ENCODE data around the gene MYLIP.

MYLIP gene

DNA sequence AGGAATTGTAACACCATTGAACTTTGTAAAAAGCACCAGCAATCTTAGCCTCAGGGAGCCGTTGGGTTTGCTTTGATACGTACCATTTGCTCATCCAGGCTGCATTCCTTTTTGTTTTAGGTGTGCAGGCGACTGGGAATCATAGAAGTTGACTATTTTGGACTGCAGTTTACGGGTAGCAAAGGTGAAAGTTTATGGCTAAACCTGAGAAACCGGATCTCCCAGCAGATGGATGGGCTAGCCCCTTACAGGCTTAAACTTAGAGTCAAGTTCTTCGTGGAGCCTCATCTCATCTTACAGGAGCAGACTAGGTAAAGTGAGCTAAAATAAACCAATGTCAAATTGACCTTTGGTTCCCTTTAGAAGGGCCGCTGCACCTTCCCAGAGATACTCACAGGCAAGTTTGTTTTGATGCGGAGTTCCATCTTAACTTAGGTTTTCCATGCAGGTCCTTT is 1.6 kb downstream of the MYLIP start:
- no peak for DNase-seq (ENCODE audit: low read depth)
- H3K4me3 ChIP-seq (replicated peaks; ENCODE audit: low read depth, low read length) = peak overlapping the region; percentile 78
- TF ChIP-seq, protein P1, sequence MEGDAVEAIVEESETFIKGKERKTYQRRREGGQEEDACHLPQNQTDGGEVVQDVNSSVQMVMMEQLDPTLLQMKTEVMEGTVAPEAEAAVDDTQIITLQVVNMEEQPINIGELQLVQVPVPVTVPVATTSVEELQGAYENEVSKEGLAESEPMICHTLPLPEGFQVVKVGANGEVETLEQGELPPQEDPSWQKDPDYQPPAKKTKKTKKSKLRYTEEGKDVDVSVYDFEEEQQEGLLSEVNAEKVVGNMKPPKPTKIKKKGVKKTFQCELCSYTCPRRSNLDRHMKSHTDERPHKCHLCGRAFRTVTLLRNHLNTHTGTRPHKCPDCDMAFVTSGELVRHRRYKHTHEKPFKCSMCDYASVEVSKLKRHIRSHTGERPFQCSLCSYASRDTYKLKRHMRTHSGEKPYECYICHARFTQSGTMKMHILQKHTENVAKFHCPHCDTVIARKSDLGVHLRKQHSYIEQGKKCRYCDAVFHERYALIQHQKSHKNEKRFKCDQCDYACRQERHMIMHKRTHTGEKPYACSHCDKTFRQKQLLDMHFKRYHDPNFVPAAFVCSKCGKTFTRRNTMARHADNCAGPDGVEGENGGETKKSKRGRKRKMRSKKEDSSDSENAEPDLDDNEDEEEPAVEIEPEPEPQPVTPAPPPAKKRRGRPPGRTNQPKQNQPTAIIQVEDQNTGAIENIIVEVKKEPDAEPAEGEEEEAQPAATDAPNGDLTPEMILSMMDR (IDR thresholded peaks at IDR 0.05; ENCODE audit: low read length, missing control alignments) = no peak

DNA sequence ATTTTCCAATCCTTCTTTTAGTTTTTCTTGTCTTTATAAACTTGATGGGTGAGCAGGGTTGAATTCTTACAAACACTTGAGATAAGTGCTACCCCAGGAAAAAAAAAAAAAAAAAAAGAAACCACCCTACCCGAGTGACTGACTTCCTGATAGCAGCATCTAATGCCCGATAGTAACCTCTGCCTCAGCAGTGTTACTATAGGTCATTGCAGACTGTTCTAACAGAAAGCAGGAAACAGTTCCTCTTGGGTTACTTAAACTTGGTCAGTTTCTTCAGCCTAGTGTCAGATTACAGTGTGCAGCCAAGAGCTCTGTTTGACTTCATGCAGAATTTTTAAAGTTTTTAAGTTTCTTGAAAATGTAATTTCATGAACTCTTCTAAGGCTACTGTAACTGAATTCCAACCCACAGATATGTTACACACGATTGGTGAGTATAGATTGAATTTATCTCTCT is 2.1 kb downstream of the MYLIP start:
- TF ChIP-seq, protein P1 (IDR thresholded peaks at IDR 0.05; ENCODE audit: low read length, missing control alignments) = no peak
- peak; percentile 81 for DNase-seq (ENCODE audit: low read depth)
- H3K4me3 ChIP-seq (replicated peaks; ENCODE audit: low read depth, low read length) = peak overlapping the region; percentile 78

DNA sequence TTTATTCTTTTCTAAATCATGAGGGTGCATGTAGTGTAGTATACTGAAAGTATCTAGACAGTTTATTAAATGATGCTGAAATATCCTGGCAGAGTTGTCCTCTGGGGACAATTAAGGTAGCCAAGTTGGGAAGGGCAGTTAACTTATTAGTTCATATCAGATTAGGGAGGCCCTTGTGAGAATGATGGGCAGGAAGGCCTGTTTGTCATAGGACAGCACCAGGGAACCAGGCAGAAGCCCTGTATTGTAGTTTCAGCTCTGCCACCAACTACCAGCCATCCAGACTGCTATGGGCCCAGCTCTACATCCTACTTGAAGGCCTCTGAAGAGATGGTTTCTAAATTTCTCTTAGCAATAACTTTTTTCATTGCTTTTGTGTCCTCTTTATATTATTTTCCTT is 4.0 kb downstream of the MYLIP start:
- DNase-seq (ENCODE audit: low read depth) = no peak
- no peak overlapping the region for H3K4me3 ChIP-seq (replicated peaks; ENCODE audit: low read depth, low read length)
- TF ChIP-seq, protein P1 (IDR thresholded peaks at IDR 0.05; ENCODE audit: low read length, missing control alignments) = no peak

DNA sequence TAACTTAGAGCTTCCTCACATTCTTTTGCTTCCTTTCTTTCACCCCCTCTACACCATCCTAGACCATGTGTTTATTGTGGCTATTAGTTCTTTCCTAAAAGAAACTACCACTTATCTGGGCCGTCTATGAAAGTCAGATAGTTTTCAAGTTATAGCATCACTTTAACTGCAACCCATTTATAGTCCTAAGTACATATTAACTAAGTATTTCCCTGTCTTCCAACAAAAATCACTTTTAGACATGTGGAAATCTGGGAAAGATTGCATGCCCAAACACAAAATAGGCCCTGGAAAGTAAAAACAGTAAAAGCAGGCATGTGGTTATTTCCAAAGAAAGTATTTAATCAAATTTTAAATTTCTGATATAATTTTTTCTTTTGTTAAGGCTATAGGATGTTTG is 5.5 kb downstream of the MYLIP start:
- H3K4me3 ChIP-seq (replicated peaks; ENCODE audit: low read depth, low read length) = no peak overlapping the region
- TF ChIP-seq, protein P1 (IDR thresholded peaks at IDR 0.05; ENCODE audit: low read length, missing control alignments) = no peak
- no peak for DNase-seq (ENCODE audit: low read depth)

DNA sequence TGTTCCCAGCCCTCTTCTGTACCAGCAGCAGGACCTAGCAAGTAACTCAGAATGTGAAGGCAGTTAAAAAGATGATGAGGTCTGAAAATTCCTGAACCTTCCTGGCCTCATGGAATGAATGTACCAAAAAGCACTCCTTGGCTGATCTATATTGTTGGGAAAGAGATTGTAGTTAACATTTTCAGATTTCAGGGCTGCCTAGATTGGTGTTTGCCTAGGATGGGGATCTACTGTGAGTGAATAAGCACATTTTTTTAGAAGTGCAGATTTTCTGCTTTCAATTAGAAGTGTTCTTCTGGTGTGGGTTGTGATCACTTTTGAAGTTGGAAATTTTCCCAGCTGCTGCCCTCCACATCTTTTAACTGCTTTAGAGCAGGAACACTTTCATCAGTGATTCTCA is 6.2 kb downstream of the MYLIP start:
- TF ChIP-seq, protein P1 (IDR thresholded peaks at IDR 0.05; ENCODE audit: low read length, missing control alignments) = no peak
- H3K4me3 ChIP-seq (replicated peaks; ENCODE audit: low read depth, low read length) = no peak overlapping the region
- no peak for DNase-seq (ENCODE audit: low read depth)

DNA sequence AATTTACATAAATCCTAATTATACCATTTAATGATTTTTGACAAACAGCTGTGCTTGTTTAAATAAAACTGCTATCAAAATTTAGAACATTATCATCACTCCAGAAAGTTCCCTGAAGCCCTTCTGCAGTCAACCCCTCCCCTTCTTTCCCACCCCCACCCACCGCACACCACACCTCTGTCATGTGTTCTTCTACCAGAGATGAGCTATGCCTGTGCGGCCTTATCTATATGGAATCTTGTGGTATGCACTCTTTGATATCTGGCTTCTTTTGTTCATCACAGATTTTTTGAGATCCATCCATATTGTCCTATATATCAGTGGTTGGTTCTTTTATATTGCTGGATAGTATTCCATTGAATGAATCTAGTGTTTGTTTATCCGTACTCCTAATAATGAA is 7.2 kb downstream of the MYLIP start:
- no peak for DNase-seq (ENCODE audit: low read depth)
- H3K4me3 ChIP-seq (replicated peaks; ENCODE audit: low read depth, low read length) = no peak overlapping the region
- TF ChIP-seq, protein P1 (IDR thresholded peaks at IDR 0.05; ENCODE audit: low read length, missing control alignments) = no peak
